ENCODE data around the gene ADSL. TPM values are rescaled to one million over a fixed set of nuclear protein-coding genes. Genes with fewer than 3 reads are reported as not detected.

The ADSL gene
- total and polyA plus RNA-seq, 2 donors from 2014 or later, result 42.5 to 57.5 TPM

DNA sequence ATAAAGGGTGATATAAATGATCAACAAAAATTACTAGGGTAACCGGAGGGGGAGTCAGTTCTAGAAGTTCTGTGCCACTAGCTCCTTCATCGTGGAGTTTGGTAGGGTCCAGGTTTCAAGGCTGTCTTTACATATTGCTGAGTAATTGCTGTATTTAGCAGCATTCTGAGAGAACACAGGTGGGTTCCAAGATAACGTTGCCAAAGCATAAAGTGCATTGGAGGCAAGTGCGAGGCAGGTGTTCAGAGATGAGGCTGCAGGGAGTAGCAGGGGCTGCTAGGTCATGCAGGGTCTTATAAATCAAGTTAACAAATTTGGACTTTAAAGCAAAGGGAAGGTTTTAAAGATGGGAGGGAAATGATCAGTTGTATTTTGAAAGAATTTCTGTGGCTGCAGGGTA is 41.9 kb downstream of the ADSL start:
- H3K4me1 ChIP-seq (ENCODE audit: control insufficient read depth in 2 of 3, insufficient read depth in 2 of 3, low read depth in 1 of 3, low read length in 3 of 3), result peaks cover 0 to 2% (median 0%) of the 10 kb centered on the region in 3 donors
- TF ChIP-seq, protein P1, sequence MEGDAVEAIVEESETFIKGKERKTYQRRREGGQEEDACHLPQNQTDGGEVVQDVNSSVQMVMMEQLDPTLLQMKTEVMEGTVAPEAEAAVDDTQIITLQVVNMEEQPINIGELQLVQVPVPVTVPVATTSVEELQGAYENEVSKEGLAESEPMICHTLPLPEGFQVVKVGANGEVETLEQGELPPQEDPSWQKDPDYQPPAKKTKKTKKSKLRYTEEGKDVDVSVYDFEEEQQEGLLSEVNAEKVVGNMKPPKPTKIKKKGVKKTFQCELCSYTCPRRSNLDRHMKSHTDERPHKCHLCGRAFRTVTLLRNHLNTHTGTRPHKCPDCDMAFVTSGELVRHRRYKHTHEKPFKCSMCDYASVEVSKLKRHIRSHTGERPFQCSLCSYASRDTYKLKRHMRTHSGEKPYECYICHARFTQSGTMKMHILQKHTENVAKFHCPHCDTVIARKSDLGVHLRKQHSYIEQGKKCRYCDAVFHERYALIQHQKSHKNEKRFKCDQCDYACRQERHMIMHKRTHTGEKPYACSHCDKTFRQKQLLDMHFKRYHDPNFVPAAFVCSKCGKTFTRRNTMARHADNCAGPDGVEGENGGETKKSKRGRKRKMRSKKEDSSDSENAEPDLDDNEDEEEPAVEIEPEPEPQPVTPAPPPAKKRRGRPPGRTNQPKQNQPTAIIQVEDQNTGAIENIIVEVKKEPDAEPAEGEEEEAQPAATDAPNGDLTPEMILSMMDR (IDR thresholded peaks at IDR 0.05; ENCODE audit: borderline replicate concordance, extremely low read depth, insufficient read depth), result no peak
- DNase-seq (no peak), FAIRE-seq (no peak)
- H3K27me3 ChIP-seq (ENCODE audit: control insufficient read depth, insufficient read depth, low read length), result no peaks in the 10 kb centered on the region
- H3K4me3 ChIP-seq (ENCODE audit: low read length in 3 of 3), result no peak overlapping the region
- H3K36me3 ChIP-seq (ENCODE audit: control insufficient read depth in 2 of 3, insufficient read depth in 3 of 3, low read length in 3 of 3), result no peaks in the 10 kb centered on the region
- no peak overlapping the region for H3K27ac ChIP-seq (ENCODE audit: low read depth in 2 of 2, low read length in 2 of 2)
- intact Hi-C loops (cut with DNase I), result no loop called here
- no peak overlapping the region for H3K9ac ChIP-seq (ENCODE audit: low read length in 3 of 3)
- no peaks in the 10 kb centered on the region for H3K9me3 ChIP-seq (ENCODE audit: control insufficient read depth in 2 of 3, insufficient read depth in 1 of 3, low read length in 3 of 3)

DNA sequence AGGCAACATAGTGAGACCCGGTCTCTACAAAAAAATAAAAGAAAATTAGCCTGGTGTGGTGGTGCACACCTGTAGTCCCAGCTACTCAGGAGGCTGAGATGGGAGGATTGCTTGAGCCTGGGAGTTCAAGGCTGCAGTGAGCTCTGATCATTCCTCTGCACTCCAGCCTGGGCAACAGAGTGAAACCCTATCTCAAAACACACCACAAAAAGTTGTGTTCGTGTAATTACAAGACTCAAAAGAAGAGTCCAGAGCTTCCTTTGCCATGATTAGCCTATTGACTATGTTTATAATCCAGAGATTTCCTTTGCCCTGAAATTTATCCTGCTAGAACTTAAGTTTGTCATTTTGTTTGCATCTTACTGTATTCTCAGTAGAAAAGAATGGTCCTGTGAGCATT is 45.1 kb downstream of the ADSL start:
- no peak for FAIRE-seq
- Histone ChIP-seq H3K27me3 (ENCODE audit: control insufficient read depth, insufficient read depth, low read length) (no peaks in the 10 kb centered on the region), H3K36me3 (ENCODE audit: control insufficient read depth in 2 of 3, insufficient read depth in 3 of 3, low read length in 3 of 3) (no peaks in the 10 kb centered on the region), H3K4me1 (ENCODE audit: control insufficient read depth in 2 of 3, insufficient read depth in 2 of 3, low read depth in 1 of 3, low read length in 3 of 3) (peaks cover 0 to 2% (median under 1%) of the 10 kb centered on the region in 3 donors), H3K27ac (ENCODE audit: low read depth in 2 of 2, low read length in 2 of 2) (no peak overlapping the region), H3K9me3 (ENCODE audit: control insufficient read depth in 2 of 3, insufficient read depth in 1 of 3, low read length in 3 of 3) (no peaks in the 10 kb centered on the region), H3K4me3 (ENCODE audit: low read length in 3 of 3) (no peak overlapping the region), H3K9ac (ENCODE audit: low read length in 3 of 3) (no peak overlapping the region)
- TF ChIP-seq, protein P1 (IDR thresholded peaks at IDR 0.05; ENCODE audit: borderline replicate concordance, extremely low read depth, insufficient read depth), result no peak
- no peak for DNase-seq
- intact Hi-C loops (cut with DNase I), result no loop called here

DNA sequence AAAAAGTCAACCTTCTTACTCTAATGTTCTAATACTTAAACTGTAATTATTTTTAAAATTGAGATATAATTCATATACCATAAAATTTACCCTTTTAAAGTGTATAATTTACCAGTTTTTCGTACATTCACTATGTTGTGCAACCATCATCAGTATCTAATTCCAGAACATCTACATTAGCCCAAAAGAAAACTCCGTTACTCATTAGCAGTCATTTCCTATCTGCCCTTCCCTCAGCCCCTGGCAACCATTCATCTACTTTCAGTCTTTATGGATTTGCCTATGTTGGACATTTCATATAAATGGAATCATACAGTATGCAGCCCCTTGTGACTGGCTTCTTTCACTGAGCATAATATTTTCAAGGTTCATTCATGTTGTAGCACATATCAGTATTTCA is 46.3 kb downstream of the ADSL start:
- Histone ChIP-seq H3K9ac (ENCODE audit: low read length in 3 of 3) (no peak overlapping the region), H3K9me3 (ENCODE audit: control insufficient read depth in 2 of 3, insufficient read depth in 1 of 3, low read length in 3 of 3) (no peaks in the 10 kb centered on the region), H3K27ac (ENCODE audit: low read depth in 2 of 2, low read length in 2 of 2) (no peak overlapping the region), H3K4me1 (ENCODE audit: control insufficient read depth in 2 of 3, insufficient read depth in 2 of 3, low read depth in 1 of 3, low read length in 3 of 3) (peaks cover 0 to 5% (median 4%) of the 10 kb centered on the region in 3 donors), H3K27me3 (ENCODE audit: control insufficient read depth, insufficient read depth, low read length) (no peaks in the 10 kb centered on the region), H3K36me3 (ENCODE audit: control insufficient read depth in 2 of 3, insufficient read depth in 3 of 3, low read length in 3 of 3) (no peaks in the 10 kb centered on the region), H3K4me3 (ENCODE audit: low read length in 3 of 3) (no peak overlapping the region)
- no peak for DNase-seq
- TF ChIP-seq, protein P1 (IDR thresholded peaks at IDR 0.05; ENCODE audit: borderline replicate concordance, extremely low read depth, insufficient read depth), result no peak
- intact Hi-C loops (cut with DNase I), result no loop called here
- FAIRE-seq, result no peak

DNA sequence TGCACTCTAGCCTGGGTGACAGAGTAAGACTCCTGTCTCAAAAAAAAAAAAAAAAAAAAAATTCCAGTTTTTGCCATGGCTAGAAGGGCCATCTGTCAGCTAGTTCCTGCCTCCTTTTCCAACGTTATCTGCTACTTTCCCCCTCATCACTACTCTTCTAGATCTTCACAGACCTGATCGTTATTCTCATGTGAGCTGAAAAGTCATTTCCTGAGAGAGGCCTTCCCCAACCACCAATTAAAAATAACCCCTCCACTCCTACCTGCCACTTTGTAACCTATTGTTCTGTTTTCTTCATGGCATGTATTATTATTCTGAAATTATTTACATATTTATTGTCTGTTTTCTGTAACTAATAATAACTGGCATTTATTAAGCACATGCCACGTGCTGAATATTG is 48.3 kb downstream of the ADSL start:
- intact Hi-C loops (cut with DNase I), result no loop called here
- Histone ChIP-seq H3K36me3 (ENCODE audit: control insufficient read depth in 2 of 3, insufficient read depth in 3 of 3, low read length in 3 of 3) (no peaks in the 10 kb centered on the region), H3K27me3 (ENCODE audit: control insufficient read depth, insufficient read depth, low read length) (no peaks in the 10 kb centered on the region), H3K27ac (ENCODE audit: low read depth in 2 of 2, low read length in 2 of 2) (no peak overlapping the region), H3K4me1 (ENCODE audit: control insufficient read depth in 2 of 3, insufficient read depth in 2 of 3, low read depth in 1 of 3, low read length in 3 of 3) (peaks cover 0 to 5% (median 4%) of the 10 kb centered on the region in 3 donors), H3K4me3 (ENCODE audit: low read length in 3 of 3) (no peak overlapping the region), H3K9me3 (ENCODE audit: control insufficient read depth in 2 of 3, insufficient read depth in 1 of 3, low read length in 3 of 3) (no peaks in the 10 kb centered on the region), H3K9ac (ENCODE audit: low read length in 3 of 3) (no peak overlapping the region)
- TF ChIP-seq, protein P1 (IDR thresholded peaks at IDR 0.05; ENCODE audit: borderline replicate concordance, extremely low read depth, insufficient read depth), result no peak
- FAIRE-seq (no peak), DNase-seq (no peak)

Data from kidney (tissue), 14 donors.